GM21515 (cell line): Measurements from ENCODE around the gene WFIKKN1.
"Not testable (repeated sequence)": the region's sequence is repeated elsewhere in the genome, so short reads cannot be mapped to it uniquely, and the experiment has no call there.

Experiments used
- ATAC-seq: cut with Tn5 transposase; IDR thresholded peaks from one replicate; pipeline ENCODE4 v1.9.1; 2021; ENCODE audit not compliant: unreplicated experiment

The WFIKKN1 gene

GRCh38 chr16:595094-595528 is 35.7 kb upstream of the WFIKKN1 start:
- no peak for ATAC-seq

DNA sequence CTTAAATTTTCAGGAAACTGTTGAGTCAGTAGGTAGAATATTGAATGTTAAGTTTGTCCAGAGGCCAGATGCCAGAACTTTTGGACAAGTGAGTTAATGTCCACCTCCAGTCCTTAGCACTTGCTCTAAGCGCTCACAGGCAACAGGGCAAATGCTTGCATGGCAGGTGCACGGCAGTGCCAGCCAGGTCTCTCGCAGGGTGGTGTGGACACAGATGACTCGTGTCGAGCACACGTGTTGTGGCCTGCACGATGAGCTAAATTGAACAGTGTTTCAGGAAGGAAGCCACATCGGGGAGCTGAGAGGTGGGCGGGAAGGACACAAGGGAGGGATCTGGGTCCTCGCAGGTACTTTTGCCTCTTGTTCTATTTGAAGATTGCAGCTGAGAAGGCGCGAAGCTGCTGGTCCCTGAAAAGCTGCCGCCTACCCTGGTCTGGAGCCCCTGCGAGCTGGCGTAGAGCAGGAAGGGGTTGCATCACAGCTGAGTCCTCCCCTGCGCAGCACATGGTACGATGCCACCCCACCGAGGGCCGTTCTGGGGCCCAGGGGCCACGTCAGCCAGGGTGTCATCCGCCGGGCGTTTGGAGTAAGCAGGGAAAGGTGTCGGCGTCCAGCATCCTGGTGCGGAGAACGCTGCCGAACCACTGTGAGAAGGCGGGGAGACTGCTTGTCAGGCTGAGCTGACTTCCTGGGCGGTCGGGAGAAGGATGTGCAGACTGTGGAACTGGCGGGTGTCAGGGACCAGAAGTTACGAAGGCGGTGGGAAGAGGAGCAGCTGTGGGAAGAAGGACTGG is 34.6 kb upstream of the WFIKKN1 start:
- no peak for ATAC-seq

DNA sequence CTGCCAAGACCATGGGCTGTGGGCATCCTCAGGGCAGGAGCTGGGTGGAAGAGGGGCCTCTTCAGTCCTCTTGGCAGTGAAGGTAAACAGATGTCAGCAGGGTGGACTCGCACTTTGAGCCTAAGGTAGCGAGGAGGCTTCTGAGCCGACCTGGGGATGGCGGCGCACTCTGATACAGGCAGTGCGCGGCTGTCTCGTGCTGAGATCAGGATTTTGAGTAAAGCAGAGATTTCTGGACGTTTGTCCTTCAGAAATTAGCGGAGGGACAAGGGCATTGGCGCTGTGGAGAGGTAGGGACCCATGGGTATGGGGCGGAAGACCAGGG is 34.1 kb upstream of the WFIKKN1 start:
- ATAC-seq: no peak

DNA sequence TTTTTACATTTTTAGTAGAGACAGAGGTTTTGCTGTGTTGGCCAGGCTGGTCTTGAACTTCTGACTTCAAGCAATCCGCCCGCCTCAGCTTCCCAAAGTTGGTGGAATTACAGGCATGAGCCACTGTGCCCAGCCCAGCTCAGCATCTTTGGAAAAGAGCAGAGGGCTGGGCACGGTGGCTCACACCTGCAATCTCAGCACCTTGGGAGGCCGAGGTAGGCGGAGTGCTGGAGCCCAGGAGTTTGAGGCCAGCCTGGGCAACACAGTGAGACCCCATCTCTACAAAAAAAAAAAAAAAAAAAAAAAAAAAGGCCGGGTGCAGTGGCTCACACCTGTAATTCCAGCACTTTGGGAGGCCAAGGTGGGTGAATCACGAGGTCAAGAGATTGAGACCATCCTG is 33.1 kb upstream of the WFIKKN1 start:
- not testable (repeated sequence) for ATAC-seq

DNA sequence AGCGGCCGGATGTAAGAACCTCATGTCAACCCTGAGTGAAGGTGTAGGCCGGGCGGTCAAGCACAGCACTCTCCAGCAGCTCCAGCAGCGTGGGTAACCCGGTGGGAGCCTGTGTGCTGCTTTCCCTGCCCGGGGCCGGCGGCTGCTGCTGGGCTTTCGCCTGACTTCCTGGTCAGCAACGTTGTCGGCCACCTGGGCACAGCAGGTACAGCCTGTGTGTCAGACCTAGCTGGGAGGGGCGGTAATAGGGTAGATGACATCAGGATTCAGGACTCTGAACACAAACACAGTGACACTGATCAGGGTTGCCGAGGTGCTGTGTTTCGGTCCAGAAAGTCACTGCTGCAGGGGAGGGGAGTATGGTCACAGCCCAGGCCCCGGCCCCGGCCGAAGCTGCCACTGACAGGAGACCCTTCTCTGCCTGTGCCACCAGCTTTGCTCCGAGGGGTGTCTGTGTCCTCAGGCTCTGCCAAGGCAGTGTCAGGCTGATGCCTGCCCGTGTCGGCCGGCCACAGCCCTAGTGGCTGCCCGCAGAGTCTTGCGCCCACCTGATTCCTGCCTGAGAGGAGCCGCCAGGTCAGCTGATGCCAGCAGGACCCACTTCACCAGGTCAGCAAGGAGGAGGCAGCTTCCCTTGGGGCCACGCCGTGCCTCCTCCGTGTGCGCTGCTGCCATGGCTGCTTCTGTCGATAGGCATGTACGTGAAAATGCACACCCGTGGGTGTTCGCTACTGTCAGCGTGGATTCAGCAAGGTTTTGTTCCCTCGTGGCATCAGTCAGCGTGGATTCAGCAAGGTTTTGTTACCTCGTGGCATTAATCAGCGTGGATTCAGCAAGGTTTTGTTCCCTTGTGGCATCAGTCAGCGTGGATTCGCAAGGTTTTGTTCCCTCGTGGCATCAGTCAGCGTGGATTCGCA is 31.7 kb upstream of the WFIKKN1 start:
- no peak for ATAC-seq

GRCh38 chr16:600781-601180 is 30.0 kb upstream of the WFIKKN1 start:
- ATAC-seq: no peak

DNA sequence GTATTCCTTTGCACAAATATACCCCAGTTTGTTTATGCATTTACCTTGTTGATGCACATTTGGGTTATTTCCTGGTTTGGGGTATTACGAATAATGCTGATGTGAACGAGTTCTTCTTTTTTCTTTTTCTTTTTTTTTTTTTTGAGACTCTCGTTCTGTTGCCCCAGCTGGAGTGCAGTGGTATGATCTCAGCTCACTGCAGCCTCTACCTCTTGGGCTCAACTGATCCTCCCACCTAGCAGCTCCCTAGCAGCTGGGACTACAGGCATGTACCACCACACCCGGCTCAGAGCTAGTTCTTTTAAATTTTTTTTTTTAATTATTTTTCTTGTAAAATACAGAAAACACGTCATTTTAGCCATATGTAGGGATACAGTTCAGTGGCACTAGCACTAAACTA is 26.9 kb upstream of the WFIKKN1 start:
- no peak for ATAC-seq

DNA sequence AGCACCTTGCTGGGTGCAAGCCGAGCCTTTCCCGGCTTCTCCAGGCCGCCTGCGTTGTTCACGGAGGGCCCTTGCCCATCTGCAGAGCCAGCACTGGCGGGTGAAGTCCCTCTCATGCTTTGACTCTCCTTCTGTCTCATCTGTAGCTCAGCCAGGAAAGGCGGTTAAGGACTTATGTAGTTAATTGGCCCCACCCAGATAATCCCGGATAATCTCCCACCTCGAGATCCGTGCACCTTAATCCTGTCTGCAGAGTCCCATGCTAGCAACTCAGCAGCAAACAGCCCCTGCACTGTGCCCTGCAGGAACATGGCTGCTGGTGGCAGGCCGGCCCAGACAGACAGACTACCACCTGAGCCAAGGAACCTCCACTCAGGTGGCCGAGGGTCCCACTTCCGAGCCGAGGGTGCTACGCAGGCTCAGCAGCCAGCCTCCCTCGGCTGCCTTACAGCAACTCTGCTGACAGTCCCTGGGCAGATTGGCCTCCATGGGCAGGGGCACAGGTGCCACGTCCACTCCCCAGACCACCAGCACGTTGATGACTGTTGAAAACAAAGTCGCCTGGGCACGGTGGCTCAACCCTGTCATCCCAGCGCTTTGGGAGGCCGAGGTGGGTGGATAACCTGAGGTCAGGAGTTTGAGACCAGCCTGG is 24.0 kb upstream of the WFIKKN1 start:
- ATAC-seq: no peak

DNA sequence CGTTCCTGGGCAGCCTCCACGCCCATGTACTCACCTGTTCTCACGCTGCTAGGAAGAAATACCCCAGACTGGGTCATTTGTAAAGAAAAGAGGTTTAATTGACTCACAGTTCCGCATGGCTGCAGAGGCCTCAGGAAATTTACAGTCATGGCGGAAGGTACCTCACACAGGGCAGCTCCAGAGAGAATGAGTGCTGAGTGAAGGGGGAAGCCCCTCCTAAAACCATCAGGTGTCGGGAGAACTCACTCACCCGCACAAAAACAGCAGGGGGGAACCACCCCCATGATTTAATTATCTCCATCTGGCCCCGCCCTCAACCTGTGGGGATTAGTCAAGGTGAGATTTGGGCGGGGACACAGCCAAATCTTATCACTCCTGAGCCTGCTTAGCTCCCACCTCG is 22.8 kb upstream of the WFIKKN1 start:
- ATAC-seq: no peak

DNA sequence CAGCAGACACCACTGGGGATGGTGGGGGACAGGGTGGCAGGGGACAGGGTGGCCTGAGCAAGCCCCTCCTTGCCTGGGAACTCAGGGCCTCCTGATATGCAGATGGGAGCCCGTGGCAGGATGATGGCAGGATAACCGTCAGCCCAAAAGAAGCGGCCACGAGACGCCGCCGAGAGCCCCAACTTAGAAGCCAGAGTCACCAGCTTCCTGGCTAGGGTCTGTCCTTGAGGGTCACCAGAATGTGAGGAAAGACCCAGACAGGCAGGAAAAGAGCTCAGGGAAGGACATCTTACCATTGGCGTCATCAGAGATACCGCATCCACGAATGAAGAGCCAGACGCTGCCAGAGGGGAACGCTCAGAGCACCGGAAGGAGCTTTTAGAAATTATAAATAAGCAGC is 21.5 kb upstream of the WFIKKN1 start:
- no peak for ATAC-seq

DNA sequence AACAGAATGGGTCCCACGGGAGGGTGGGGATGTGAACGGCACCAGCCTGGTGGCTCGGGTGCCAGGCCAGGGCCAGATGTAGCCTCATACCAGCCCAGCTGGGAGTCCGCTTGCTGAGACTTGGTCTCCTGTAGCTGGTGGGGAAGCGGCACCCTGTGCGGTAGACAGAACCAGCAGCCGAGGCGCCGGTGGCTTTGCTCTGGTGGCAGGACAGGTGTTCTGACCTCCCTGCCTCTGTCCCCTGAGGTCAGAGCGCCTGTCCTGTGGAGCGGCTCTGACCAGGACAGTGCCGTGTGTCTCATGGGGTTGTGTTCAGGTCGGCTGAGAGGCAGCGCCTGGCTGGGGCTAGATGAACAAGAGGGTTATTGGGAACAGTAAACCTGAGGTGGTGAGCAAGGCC is 20.8 kb upstream of the WFIKKN1 start:
- no peak for ATAC-seq

DNA sequence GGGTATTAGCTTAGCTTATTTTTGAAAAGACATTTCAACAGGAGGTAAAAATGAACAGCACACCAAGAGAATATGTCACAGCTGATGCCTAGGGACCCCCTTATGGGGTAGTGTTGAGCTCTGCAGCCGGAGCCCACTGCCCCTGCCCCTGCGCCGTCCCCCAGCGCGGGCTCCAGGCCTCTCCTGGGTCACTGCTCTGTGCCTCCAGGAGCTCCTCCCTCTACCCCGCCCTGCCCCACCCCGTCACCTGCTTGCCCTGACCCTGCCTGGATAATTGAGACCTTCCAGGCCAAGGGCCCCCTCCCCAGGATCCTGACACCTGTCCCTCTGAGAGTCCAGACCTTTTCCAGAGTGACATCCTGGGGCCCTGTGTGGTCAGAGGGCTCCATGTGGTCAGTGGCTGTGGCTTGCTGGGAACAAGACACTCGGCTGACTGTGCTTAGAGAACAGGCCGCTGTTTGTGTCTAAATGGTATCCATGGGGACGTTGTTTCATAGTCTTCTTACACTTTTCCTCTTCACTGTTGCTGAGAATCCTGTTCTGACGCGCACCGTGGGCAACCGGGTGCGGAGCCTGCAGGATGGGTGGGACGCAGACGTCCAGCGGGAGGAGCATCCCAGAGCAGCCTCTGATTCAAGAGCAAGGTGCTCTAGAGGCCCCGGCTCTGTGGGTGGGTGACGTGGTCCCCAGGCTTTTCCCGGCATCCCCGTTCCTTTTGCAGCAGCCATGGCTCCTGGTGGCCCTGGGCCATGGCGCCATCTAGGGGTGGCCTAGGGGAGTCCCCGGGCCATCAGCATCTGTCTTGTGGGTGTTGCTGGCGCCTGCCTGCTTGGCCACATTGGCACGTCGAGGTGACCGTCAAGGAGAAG is 20.0 kb upstream of the WFIKKN1 start:
- ATAC-seq: no peak

GRCh38 chr16:615122-615521 is 15.7 kb upstream of the WFIKKN1 start:
- no peak for ATAC-seq

GRCh38 chr16:616733-617586 is 13.8 kb upstream of the WFIKKN1 start:
- ATAC-seq: no peak

DNA sequence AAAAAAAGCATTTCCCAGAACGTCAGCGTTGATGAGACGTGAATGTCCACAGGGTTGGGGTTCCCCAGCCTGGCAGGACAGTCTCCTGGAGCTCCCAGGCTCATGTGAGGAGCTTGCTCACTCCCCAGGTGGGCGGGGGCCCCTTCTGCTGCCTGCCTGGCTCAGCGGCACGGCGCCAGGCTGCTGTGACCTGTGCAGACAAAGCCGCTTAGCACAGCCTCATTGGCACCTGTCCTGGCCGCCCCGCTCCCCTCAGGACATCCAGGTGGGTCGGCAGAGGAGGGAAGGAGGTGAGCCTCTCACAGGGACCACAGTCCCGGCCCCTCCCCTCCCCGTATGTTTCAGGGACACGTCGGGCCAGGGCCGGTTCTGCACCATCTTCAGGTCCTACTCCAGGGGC is 12.9 kb upstream of the WFIKKN1 start:
- ATAC-seq: no peak

DNA sequence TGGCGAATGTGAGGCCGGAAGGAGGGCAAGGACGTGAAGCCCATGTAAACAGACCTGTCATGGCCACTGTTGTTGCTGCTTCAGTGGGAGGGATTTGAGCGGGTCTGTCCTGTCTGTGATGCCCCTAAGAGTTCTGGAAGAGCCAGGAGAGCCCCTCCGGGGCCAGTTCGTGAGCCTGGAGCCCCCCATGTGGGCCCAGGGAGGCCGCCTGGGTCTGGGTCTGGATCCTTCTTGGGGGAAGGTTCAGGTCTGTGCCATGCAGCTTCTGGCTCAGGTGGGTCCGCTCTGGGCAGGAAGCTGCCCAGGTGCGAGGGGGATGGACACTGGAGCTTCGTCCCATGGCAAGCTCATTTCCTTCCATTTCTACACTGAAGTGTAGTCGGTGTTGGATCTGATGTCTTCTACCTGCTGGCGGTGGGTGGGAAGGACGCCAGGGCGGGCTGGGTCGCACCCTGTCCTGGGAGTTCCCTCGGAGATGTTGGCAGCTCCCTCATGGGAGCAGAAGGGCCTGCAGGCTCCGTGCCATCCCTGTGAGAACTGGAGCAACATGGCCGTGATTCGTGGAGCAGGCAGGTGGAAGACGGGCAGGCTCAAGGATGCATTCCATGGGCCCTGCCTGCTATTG is 11.2 kb upstream of the WFIKKN1 start:
- ATAC-seq: no peak

DNA sequence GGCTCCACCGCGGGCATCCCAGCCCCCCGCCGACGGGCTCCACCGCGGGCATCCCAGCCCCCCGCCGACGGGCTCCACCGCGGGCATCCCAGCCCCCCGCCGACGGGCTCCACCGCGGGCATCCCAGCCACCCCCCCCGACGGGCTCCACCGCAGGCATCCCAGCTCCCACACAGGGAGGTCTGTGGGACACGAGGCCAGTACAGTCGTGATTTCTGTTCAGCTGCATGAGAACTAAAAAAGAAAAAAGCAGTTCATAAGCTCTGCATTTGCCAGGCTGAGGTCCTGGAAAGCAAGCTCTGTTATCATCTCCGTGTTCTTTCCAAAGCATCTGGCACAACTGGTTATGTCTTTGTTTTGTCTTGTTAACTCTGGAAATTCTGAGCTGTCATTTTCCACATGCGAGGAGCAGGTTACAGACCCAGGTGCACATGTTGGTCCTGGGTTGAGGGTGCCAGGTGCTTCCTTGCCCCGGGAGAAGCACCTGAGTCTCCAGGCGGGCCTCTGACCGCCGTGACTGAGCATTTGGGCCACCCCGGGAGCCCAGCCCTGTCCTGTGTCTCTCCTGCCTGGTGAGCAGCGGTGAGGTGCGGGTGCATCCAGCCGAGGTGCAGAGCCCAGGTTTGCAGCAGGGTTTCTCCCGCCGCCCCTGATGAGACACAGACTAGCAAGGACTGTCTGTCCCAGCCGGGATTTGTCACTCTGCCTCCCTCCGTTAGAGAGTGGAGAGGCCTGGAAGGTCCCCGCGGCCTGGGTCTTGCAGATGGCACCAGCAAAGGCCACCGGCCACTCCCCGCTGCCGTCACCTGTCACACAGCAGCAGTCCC is 9.9 kb upstream of the WFIKKN1 start:
- ATAC-seq: no peak

- no peak for ATAC-seq
These were observed 9.2 kb upstream of the WFIKKN1 start for GRCh38 chr16:621526-622105.
